HG03060 (cell line): Measurements from ENCODE around the gene DHRS1.

ENCODE experiments used
- ATAC-seq: cut with Tn5 transposase; IDR thresholded peaks from one replicate; pipeline ENCODE4 v1.9.1; 2021; ENCODE audit warnings: low read depth, moderate number of reproducible peaks; ENCODE audit not compliant: unreplicated experiment

Gene DHRS1

DNA sequence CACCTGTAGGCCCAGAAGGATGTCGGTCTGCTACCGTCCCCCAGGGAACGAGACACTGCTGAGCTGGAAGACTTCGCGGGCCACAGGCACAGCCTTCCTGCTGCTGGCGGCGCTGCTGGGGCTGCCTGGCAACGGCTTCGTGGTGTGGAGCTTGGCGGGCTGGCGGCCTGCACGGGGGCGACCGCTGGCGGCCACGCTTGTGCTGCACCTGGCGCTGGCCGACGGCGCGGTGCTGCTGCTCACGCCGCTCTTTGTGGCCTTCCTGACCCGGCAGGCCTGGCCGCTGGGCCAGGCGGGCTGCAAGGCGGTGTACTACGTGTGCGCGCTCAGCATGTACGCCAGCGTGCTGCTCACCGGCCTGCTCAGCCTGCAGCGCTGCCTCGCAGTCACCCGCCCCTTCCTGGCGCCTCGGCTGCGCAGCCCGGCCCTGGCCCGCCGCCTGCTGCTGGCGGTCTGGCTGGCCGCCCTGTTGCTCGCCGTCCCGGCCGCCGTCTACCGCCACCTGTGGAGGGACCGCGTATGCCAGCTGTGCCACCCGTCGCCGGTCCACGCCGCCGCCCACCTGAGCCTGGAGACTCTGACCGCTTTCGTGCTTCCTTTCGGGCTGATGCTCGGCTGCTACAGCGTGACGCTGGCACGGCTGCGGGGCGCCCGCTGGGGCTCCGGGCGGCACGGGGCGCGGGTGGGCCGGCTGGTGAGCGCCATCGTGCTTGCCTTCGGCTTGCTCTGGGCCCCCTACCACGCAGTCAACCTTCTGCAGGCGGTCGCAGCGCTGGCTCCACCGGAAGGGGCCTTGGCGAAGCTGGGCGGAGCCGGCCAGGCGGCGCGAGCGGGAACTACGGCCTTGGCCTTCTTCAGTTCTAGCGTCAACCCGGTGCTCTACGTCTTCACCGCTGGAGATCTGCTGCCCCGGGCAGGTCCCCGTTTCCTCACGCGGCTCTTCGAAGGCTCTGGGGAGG, 11.3 kb upstream of the DHRS1 start, which contains the start of gene LTB4R:
LTB4R (plus strand) TSS at position 857 of the 959 bp plus-strand sequence. CDS start 4,150 bp downstream, outside the sequence.
- peak; percentile 46 for ATAC-seq

DNA sequence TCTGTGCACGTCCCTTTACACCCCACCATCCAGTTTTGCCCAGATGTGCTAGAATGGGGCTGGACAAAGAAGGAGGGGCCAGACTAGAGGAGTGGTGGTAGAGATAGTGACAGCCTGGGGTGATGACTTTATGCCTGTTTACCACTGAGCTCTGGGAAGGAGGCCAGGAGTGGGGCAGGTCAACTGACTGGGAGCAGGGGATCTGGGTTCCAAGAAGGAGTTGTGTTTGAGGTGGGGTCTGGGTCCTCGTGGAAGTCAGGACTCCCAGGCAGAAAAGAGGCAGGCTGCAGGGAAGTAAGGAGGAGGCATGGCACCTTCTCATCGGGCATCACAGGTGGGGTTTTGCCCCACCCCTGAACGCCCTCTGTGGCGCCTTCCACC, 10.7 kb upstream of the DHRS1 start:
- no peak for ATAC-seq

DNA sequence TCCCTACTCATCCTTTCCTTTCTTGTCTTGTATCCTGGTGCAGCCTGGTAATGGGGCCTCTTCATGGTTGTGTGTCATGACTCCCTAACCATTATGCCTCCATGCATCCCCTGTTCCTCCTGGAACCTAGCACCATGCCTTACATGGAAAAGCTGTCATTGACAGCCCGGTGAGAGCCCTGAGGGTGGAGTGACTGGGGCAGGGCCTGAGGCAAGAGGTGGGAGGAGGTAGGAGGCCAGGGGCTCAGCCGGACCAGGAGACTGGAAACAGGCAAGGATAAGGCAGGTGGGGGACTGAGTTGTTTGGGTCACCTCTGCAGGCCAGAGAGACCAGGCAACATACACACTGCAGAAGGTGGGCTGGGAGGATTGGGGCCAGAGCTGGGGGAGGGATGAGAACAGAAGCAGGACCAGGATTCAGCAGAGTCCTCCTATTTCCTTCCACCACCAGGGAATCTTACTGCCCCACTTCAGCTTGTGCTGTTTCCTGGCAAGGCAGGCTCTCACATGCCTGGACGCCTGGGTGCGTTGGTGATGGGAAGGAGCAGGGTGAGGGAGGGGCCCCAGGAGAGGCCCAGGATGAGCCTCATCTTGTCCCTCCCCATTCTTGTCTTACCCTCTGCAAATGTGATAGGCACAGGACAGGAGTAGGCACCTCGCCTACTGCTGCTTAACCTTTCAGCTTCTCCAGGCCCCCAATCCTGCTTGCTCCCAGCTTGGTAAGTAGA, 10.1 kb upstream of the DHRS1 start, which contains the start of gene LTB4R2:
LTB4R2 (plus strand) TSS at position 603 of the 727 bp plus-strand sequence. CDS start 525 bp downstream, outside the sequence.
- ATAC-seq: no peak

DNA sequence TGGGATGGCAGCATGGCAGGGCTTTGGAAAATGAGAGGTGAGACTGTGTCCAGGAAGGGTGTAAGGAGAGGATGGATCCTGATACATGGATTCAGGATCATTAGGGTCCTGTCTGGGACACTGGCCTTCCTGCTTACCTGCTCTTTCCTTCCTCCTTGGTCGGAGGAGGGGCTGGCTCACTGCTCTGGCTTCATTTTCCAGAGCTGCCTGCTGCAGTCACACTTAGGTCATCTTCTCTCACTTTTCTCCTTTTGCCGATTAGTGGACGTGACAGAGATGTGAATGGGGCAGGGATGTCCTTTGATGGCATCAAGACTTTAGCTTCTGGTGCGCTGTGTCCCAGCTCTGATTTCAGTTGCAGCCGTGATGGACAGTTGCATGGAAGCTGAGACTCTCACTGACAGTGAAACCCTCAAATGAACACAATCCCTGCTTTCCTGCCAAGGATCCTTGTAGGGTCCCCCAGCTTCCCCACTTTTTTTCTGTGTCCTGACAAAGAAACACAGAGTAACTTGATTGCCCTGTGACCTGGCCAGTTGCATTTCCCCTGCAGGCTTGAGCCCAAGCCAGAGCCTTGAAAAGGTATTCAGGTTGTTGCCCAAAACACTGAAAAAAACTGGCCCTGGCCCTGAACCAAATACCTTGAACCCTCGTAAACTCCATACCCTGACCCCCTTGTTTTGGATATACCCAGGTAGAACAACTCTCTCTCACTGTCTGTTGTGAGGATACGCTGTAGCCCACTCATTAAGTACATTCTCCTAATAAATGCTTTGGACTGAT, 9.0 kb upstream of the DHRS1 start:
- no peak for ATAC-seq

DNA sequence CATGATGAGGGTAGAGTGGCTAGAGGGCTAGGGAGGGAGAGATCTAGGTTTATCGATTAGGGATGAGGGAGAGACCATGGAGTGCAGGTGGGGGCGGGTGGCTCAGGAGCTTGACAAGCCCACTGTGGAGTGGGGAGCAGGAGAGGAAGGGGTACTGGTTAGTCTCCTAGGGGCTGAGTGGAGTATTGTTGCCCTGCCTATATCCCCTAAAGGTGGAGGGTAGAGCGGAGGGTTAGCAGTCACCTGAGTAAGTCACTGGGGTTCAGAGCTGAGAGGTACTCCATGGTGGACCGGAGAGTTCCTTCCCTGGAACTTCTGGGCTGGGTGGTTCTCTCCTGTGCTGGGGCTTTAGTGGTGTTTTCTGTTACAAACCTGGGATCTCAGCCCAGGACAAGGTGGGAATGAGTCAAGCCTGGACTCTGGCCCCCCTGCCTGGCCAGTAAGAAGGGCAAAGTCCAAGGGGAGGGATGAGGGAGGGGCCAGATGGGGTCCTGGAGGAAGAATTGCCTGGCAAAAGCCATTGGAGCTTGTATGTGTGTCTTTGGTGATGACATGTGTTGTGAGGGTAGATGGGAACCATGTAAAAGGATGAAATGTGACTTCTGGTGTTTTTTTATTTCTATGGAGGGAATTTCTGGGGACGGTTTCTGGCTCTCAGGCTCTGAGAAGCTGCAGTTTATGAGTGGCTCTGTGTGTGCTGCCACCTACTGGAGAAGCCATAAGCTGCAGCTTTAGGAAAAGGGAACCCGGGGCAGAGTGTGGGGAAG, 8.2 kb upstream of the DHRS1 start, which contains the start of gene CIDEB:
CIDEB (minus strand) TSS at position 403 of the 767 bp plus-strand sequence; CDS start at position 284, 119 bp downstream.
- ATAC-seq: no peak

DNA sequence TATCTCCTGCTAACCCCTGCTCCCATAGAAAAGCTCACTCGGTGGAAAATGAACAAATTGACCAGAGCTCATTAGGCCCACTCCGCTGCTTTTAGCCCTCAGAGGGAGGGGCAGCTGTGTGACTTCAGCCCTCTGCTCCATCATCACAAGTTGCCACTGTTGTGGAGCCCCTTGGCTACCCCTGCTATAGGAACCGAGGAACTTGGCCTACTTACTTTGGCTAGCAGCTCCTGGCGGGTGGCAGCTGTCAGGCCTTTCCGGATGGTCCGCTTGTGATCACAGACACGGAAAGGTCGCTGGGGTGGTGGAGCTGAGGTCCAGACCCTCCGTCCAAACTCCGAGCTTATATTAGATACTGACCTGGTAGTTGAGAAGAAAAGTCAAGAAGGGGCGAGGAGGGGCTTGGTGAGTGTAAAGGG, 7.6 kb upstream of the DHRS1 start:
- no peak for ATAC-seq

DNA sequence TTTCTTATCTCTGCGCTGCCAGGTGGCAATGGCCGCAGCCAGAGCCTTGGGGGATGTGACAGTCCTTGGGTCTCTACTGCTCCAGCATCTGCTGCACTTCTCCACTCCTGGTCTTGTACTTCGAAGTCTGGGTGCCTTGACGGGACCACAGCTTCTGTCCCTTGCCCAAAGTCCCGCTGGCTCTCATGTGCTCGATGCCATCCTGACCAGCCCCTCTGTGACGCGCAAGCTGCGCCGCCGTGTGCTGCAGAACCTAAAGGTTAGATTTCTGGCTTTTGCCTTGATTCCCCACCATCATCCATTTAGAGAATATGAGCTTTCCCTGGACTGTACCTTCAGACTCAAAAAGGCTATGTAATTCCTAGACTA, 4.4 kb upstream of the DHRS1 start:
- ATAC-seq: no peak

DNA sequence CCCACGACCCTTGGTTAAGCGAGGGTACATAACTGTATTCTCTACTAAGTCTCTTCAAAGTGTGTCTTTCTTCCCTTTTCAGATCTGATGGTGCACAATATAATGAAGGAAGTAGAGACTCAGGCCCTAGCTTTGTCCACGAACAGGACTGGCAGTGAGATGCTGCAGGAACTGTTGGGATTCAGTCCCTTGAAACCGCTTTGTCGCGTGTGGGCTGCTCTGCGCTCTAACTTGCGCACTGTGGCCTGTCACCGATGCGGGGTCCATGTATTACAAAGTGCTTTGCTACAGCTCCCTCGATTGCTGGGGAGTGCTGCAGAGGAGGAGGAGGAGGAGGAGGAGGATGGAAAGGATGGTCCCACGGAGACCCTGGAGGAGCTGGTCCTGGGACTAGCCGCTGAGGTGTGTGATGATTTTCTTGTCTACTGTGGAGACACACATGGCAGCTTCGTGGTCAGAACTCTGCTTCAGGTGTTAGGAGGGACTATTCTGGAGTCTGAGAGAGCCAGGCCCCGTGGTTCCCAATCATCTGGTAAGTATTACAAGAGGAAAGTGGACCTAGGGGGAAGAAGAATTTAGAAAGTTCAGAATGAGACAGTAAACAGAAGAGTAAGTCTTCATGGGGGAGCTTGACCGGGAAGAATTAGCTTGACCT, 873 bp upstream of the DHRS1 start:
- no peak for ATAC-seq

DNA sequence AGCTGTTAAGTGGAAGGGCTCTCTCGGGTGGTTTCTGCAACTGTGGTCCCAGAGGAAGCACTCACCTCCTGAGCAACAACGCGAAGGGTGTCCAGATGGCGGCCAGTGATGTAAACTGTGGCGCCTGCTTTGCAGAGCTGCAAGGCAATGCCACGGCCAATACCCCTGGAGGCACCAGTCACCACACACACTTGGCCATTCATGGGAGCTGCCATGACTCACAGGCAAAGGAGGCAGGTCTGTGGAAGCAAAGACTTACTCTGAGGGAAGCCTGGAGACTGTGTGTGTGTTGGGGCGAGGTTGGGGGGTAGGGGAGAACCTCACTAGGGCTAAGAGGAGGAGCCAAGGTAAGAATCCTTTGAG, 707 bp downstream of the DHRS1 start:
- ATAC-seq: no peak

DNA sequence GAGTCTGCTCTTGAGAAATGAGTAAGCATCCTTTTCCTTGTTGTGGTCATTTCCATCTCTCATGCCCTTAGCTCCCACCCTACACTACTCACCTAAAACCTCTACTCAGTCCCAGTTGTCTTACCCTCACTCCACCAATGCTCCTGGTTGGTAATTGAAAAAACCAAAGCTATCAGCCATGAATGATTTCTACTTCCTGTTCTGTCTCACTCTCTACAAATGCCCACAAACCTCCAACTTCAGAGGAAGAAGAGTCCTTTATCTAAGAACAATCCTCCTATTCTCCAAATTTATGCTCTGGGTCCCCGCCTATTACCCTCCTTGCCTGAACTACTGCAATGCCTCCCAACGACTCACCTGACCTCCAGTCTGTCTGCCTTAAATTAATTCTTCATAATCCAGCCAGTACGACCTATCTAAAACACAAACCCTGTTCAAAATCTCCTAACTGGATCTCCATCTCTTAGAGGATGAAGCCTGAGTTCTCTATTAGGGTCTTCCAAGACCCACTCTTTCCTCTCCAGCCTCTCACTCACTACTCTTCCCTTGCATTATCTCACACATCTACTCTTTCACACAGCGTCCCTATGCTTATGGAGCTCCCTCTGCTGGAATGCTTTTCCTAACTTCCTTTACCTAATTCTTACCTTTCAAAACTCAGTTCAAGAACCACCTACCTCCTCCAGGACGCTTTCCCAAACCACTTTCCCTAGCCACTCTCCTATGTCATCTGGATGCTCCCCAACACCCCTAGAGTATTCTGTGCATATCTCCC, 2.2 kb downstream of the DHRS1 start:
- no peak for ATAC-seq

DNA sequence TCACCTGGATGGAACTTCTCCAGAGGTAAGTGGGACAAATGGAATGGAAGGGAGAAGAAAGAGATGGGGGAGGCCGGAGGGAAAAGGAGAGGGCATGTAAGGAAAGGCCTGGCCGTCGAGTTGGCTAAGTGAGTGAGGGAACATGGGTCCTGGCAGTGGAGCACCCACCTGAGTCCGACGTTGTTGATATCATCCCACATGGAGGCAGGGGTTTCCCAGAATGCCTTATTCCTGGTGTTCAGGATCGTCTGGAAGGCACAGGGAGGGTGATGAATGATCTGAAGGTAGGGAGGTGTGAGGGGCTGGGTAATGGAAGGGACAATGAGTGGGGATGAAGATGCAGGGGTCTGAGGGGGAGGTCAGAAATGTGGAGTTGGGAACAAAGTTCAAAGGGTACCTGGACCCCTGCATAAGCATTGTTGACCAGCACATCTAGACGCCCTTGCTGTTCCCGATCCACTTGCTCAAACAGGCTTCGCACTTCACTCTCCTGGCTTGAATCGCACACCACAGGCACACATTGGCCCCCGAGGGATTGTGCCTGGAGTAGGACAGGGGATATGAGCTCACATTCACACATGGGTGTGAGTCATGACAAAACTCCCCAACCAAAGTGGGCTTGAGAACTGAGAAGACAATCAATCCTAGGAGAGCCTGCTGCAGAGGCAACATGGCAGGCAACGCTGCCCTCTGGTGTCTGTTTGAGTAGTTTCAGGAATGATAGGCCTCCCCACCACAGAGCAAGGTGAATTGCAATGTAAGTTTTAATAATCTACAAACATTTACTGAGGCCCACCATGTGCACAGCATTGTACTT, 3.0 kb downstream of the DHRS1 start:
- ATAC-seq: no peak

DNA sequence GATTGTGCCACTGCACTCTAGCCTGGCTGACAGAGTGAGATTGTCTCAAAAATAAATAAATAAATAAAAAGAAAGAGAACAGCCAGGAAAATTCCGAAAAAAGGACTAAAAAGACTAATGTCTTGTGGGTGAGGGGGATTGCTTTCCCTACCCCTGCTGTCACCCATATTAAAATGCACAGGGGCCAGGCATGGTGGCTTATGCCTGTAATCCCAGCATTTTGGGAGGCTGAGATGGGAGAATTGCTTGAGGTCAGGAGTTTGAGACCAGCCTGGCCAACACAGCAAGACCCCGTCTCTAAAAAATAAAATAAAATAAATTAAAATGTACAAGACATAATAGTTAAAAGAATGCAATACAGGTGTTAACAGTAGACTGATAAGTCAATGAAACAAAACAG, 6.1 kb downstream of the DHRS1 start:
- no peak for ATAC-seq

DNA sequence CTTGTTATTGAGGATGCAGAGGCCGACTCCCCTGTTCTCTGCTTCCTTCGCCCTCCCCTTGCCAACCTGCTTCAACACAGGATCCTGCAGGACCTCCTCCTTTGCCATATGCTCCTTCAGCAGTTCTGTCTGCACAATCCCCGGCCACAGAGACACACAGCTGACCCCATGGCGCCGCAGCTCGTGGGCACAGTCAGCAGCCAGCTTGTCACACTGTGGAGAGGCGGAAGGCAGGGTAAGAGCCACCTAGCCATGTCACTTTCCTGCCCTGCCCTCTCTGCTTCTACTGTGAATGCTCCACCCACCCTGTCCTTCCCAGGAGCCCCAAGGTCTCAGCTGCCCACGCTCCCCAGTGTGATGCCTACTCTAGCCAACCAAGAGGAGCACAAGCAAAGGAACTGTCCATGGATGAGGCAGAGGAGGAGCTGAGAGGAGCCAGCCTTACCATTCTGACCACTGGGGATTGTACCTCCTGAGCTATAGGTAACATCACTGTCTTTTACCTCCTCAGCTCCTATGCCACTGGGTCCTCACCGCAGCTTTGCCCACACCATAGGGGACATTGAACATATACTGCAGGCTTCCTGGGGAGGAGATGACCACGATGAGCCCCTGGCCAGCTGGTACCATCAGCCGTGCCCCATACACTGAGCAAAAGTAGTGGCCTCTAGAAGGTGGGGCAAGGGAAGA, 7.3 kb downstream of the DHRS1 start:
- ATAC-seq: no peak

DNA sequence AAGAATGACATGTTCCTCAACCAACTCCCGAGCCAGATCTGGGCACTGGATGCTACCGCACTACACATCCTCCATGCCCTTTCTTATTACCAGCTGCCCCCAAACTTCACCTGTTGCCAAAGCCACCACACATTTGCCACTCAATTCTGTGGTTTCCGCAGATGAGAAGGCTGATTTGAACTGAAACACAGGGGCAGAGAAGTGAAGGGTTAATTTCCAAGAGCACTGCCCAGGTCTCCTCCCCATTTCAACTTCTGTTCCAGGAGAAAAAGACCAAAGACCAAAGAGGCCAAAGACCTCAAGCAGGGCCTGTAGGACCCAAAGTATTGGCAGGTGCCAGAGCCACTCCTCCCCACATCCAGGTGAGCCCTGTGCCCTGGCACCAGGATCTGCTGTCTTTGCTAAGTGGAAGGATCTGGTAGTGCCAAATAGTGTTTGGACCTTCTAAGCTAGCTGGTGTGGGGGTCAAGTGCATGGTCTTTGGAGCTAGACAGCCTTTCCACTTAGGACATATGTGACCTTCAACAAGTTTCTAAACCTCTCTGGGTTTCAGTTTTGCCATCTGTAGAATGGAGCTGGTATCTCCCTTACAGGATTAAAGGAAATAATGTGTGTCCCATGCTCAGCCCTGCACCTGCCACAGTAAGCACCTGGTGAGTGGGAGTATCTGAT, 8.0 kb downstream of the DHRS1 start:
- no peak for ATAC-seq

DNA sequence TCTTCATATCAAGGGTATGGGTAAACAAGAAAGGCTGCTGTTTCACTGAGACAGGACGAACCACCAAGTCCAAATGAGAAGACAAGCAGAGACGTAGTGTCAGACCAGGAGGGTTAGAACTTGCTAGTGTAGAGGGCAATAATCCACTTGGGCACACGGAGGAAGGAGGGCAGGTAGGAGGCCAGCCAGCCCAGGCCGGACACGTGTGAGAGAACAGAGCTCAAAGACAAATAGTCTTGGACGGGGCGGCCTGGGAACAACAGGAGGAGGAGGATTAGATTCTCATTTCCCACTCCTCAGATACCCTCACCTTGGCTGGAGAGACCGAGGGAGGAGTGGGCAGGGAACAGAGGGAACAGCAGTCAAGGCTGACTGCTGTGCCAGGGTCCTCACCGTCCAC, 8.8 kb downstream of the DHRS1 start:
- ATAC-seq: no peak

DNA sequence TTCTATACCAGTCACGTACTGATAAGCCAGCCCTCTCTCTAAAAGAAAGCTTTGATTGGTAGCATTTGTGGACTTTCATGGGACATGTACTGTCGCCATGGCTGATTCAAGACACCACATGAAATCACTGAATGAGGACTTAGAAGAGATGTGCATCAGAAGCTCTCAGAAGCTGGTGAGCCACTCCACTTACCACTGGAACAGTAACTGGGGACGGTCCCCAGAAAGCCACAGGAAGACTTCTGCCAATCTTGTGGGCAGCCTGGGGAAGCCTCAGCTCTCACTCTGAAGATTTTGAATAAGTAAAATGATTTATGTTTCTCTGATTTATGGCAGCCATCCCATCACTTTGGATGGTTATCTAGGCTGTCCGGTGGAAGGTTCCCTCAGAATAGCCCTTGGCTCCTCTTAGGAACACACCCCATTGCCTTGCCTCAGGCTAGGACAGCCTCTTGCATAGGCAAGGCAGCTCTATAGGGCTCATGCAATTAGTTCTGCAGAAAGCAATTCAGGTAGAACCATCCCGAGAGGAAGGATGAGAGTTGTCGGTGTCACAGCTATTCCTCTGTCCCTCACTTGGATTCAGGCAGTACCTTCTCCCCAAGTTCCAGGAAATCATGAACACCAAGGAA, 9.8 kb downstream of the DHRS1 start:
- ATAC-seq: peak; percentile 59
